ENCODE results near the gene SH3BGRL2.

SH3BGRL2 gene

DNA sequence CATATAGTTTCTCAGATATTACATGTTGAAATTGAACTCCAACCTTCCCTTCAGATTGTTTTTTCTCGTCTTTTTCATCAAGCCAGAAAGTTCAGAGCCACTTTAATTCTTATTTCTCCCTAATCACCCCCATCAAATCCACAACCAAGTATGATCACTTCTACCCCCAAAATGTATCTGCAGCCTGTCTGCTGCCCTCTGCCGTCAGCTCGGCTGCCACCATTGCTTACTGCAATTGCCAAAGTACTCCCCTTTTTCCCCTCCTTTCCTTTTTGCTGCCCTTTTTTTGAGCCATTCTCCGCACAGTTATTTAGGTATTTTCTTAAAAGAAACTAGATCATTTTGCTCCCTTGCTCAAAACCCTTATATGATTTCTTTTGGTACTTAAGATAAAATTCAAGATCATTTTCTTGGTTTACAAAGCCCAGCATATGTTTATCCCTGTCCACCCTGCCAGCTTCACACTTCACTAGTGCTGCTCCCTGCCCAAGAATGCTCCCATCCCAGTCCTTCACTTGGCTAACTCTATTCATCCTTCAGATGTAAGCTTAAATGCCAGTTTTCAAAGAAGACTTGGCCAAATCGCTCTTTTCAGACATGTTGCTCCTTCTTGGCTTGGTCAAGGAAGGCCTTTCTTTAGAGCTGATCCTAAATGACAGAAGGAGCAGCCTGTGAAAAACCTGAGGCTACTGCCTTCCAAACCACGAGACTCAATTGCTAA, 63.7 kb downstream of the SH3BGRL2 start:
- DNase-seq (ENCODE audit: low read depth in 1 of 2, low spot score in 1 of 2): no peak

- DNase-seq (ENCODE audit: low read depth in 1 of 2, low spot score in 1 of 2): no peak
These were observed 66.3 kb downstream of the SH3BGRL2 start for GRCh38 chr6:79697430-79697829.

DNA sequence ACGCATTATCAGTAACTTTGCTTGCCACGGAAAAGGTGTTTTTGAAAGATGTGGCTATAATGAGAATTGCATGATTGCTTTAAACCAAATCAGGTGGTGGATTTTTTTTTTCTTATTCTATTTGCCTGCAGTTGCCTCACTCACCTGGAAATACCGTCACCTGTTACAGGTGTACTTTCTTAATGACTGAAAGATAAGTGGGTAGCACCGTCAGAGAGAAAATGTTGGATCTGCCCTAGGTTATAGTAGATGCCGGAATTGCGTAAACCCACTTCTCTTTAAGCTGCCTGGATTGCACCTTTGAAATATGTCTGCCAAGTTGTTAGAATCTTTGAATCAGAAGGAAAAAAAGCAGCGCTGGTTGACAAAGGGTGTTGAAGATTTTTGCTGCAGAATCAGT, 68.5 kb downstream of the SH3BGRL2 start:
- no peak for DNase-seq (ENCODE audit: low read depth in 1 of 2, low spot score in 1 of 2)

DNA sequence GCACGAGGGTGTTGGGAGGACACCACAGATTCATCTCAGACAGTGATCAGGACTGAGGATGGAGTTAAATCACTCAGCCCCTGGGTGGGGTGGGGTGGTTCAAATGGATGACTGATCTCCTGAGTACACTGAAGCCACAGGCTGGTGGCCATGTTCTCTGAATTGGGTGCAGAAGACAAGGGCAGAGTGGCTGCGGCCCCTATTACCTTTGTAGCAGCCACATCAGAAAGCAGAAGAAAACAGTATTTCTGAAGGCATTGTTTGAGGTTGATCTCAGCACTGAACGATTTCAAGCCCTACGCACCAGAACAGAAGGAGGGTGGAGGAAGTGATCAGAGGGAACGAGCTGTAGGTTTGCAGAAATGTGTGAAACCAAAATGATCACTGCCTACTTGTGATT, 71.6 kb downstream of the SH3BGRL2 start:
- DNase-seq (ENCODE audit: low read depth in 1 of 2, low spot score in 1 of 2): no peak

DNA sequence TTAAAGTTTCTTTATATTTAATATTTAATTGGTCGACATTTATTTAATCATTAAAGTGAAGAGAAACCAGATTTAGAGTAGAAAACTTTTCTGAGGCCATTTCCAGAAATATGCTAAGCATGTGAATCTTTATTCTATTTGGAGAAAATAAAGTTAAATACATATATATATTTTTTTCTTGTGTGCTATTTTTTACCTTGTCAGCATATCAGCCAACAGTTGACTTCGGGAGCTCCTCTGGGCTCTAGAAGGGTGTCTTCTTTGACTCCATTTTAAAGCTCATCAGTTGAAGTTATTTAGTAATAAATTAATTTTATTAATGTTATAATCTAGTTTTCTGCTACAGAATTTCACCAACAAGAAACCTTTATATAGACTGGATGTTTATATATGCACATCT, 73.1 kb downstream of the SH3BGRL2 start:
- no peak for DNase-seq (ENCODE audit: low read depth in 1 of 2, low spot score in 1 of 2)

GRCh38 chr6:79705456-79705995, 74.4 kb downstream of the SH3BGRL2 start:
- no peak for DNase-seq (ENCODE audit: low read depth in 1 of 2, low spot score in 1 of 2)

DNA sequence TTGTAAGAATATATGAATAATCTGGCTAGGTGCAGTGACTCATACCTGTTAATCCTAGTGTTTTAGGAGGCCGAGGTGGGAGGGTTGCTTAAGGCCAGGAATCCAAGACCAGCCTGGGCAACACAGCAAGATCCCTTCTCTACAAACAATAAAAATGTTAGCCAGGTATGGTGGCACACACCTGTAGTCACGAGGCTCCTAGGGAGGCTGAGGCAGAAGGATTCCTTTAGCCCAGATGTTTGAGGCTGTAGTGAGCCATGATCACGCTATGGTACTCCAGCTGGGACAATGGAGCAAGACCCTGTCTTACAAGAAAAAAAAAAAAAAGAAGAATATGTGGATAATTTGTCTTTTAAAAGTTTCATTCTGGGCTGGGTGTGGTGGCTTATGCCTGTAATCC, 75.4 kb downstream of the SH3BGRL2 start:
- no peak for DNase-seq (ENCODE audit: low read depth in 1 of 2, low spot score in 1 of 2)

DNA sequence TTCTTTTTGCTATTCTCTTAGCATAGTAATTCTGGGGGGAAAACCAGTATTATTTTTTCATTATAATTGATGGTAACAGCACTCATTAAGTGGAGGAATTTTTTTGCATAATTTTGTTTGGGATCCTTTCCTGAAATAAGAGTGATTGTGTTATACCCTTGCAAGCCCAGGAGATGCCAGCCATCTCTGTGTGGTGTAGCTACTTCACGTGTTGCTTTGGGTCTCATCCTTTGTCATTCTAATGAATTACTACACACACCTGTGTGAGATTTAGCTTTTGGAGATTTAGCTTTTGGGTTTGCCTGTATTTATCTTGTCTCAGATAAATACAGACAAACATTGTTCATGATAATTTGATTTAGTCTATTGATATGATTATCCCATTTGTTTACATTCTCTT, 76.5 kb downstream of the SH3BGRL2 start:
- DNase-seq (ENCODE audit: low read depth in 1 of 2, low spot score in 1 of 2): no peak

DNA sequence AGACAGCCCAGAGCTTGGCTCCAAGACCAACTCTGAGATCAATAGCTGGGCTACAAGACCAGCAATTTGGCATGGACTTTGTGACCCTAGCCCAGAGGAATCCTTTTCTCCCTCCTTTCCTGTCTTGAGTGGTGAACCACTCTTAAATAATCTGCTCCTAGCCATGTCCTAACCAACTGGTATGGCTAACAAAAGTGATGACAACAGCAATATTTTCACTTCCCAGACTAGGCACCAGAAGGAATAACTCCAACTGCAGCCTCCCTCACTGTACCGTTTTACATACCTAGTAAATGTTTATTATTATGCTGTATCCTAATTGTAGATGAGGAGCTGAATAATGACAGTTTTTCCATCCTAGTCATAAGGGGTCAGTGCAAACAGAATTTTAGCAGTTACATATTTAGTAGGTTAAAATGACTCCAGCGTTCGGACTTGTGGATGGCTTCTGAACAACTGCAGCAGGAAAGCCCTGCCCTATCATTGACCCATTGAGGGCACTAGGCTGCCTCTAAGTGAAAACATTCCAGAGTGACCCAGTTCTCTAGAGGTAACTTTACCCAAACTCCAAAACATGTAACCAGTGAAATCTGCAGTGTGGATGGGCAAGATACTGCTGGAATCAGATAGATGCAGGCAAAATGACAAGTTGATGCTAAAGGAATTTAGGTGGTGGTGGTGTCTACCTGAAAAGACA, 77.1 kb downstream of the SH3BGRL2 start:
- DNase-seq (ENCODE audit: low read depth in 1 of 2, low spot score in 1 of 2): no peak

DNA sequence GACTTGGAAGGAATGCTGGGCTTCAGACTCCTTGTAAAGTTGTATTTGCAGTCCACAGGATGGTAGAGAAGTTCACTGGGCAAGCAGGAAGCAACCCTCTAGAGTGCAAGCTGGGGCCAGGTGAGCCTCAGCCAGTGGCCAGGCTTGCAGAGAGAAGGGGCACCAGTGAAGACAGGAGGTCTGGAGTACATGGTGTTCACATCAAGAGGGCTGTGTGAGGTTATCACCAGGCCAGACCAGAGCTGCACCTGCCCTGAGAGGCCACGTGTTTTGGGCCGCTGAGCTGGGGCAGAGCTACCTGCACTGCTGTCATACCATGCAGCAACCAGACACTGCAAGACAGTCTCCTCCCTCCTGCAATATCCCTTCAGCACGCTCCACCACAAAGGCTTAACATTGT, 79.0 kb downstream of the SH3BGRL2 start:
- DNase-seq (ENCODE audit: low read depth in 1 of 2, low spot score in 1 of 2): no peak

DNA sequence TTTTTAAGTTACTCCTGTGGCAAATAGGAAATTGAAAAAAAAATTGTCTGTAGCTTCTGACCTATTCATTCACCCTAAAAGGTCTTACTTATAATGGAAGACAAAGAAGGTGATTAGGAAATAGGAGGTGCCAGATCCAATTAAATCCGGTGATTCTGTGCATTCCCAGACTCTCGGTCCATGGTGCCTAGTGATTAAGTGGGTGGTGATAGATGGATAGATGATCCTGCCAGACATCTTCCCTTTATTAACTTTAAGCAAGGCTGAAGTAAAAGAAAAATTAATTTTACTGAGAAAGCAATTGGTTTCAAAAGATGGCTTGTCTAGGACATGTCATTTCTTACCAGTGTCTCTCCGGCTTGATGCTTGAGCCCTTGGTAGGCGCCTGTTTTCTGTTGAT, 80.0 kb downstream of the SH3BGRL2 start:
- no peak for DNase-seq (ENCODE audit: low read depth in 1 of 2, low spot score in 1 of 2)

- no peak for DNase-seq (ENCODE audit: low read depth in 1 of 2, low spot score in 1 of 2)
These were observed 81.0 kb downstream of the SH3BGRL2 start for GRCh38 chr6:79712144-79712543.

DNA sequence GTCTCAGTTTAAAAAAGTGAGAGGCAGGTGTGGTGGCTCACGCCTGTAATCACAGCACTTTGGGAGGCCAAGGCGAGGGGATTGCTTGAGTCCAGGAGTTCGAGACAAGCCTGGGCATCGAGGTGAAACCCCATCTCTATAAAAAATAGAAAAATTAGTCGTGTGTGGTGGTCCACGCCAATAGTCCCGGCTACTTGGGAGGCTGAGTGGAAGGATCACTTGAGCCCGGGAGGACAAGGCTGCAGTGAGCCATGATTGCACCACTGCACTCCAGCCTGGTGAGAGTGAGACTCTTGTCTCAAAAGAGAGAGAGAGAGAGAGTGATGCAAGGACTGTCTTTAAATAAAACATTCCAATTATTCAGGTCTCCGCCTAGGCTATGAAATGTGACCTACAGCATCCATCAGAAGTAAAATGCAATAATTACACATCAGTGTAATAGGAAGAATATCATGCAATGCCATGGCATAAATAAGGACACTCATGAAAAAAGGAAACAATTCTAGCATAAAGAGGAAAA, 81.5 kb downstream of the SH3BGRL2 start:
- no peak for DNase-seq (ENCODE audit: low read depth in 1 of 2, low spot score in 1 of 2)

DNA sequence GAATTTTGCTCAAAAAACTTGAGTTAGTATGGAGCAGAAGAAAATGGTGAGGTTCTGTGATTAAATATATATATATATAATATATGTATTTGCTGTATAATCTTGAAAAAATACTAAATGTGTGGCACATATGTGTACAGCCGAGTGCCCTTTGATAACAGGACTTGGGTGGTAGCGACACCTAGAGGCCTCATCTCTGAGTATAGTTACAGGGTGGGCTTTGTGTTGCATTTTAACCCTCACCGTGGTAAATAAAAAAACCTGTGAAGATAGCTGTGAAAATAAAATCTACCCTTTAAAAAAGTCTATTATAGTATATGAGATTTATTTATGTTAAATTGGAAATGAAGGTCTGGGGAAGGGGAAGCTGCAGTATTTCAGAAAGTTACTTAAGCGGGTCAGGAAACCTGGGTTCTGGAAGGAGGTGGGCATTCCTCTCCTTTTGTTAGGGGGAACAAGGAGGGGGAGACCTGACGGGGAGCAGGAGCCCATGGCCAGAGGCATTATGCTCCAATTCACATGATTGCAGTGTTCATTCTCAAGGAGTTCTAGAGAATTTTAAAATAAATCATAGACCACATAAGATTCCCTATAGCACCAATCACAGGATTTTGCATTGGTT, 82.7 kb downstream of the SH3BGRL2 start:
- DNase-seq (ENCODE audit: low read depth in 1 of 2, low spot score in 1 of 2): no peak

- DNase-seq (ENCODE audit: low read depth in 1 of 2, low spot score in 1 of 2): no peak
These were observed 86.9 kb downstream of the SH3BGRL2 start for GRCh38 chr6:79717989-79718388.

DNA sequence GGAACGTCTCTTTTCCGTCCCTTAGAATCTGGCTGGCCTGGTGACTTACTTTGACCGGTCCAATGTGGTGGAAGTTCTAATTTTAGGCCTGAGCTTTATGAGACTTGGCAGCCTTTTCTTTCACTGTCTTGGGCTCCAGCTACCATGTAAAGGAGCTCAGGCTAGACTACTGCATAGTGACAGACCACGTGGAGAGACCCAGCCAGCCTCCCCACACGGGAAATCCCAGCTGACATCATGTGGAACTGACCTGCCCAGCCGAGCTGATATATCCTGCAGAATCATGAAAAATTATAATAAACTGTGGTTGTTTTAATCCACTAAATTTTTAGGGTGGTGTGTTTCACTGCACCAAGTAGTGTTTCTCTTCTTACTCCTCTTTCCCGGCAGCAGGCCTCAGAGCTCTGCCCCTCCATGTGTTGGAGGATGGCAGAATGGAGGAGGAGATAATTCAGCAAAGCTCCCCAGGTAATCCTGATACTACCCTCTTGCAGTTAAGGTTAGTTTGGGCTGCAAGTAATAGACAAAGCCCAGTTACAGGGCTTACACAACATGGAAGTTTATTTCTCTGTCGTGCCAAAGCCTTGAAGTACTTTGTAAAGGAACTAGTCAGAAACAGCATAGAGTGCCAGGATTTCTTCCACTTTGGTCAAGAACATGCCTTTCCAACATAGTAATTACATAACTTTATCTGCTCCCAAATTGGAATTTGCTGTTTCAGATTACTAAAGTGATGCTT, 87.5 kb downstream of the SH3BGRL2 start:
- DNase-seq (ENCODE audit: low read depth in 1 of 2, low spot score in 1 of 2): no peak

- no peak for DNase-seq (ENCODE audit: low read depth in 1 of 2, low spot score in 1 of 2)
These were observed 88.3 kb downstream of the SH3BGRL2 start for GRCh38 chr6:79719248-79719960.

DNA sequence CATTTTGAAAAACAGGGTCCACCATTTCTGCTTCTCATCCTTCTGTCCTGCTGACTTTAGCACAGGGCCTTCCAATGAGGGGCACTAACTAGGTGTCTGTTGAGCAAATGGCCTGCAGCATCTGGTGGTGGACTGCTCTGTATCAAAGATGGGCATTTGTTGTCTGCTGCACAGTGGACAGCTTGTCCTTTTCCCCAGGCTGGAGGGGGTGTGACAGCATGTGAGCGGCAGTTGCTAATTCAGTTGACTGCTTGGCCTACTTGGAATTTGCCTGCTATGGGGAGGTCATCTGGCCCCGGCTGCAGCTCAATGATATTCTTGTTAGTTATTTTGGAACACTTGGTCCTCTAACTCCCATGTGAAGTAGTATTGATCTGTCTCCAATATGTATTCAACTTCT, 93.7 kb downstream of the SH3BGRL2 start:
- no peak for DNase-seq (ENCODE audit: low read depth in 1 of 2, low spot score in 1 of 2)

DNA sequence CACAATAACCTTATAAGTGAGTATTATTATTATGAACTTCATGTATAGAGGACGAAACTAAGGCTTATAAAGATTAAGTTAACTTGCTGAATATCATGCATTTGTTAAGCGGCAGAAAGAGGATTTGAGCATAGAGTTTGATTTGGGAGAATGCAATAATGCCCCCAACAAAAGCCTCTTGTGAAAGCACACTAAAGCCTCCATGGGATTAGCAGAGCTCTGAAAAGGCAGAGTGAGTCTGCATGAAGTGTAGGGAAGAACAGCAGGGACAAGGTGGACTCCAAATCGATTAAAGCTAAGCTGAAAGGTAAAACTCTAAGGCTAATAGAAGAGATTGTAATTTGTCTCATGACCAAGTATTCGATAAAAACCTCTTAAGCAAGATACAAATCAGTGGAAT, 100.3 kb downstream of the SH3BGRL2 start:
- no peak for DNase-seq (ENCODE audit: low read depth in 1 of 2, low spot score in 1 of 2)

- no peak for DNase-seq (ENCODE audit: low read depth in 1 of 2, low spot score in 1 of 2)
These were observed 102.3 kb downstream of the SH3BGRL2 start for GRCh38 chr6:79733388-79733787.

GRCh38 chr6:79734374-79734773, 103.2 kb downstream of the SH3BGRL2 start:
- no peak for DNase-seq (ENCODE audit: low read depth in 1 of 2, low spot score in 1 of 2)
